ENCODE results near the gene MAPK9.

DNA sequence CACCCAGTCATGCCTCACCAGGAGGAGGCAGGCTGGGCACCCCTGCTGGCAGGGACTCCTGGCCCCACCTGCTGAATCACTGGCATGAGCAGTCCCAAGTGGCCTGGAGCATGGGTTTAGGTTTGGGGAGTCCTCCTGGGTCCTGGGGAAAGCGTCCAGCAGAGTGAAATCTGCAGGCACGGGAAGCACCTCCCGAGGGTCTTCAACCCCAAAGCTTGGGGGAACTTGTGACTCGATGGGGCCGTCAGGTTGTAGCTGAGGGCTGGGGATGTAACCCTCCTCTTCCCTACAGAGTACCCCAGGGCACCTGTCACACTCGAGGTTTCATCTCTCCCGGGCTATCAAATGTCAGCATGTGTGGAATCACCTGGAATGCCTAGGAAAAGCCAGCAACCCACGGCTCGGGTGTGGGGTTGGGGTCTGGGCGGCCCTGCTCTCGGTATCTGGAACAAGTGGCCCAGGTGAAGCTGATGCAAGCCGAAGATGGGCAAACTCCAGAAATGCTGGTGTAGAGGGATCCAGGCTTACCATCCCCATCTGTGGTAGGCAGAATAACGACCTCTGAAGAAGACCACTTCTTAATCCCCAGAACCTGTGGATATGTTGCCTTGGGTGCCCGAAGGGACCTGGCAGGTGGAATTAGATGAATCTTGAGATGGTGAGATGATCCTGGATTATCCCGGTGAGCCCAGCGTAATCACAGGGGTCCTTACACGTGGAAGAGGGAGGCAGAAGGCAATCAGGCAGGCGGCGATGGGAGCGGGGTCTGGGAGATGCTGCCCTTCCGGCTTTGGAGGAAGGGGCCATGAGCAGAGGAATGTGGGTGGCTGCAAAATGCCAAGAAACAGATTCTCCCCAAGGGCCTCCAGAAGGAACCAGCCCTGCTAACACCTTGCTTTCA, 76.8 kb downstream of the MAPK9 start:
- no peak for TF ChIP-seq POLR2A (IDR thresholded peaks at IDR 0.05; ENCODE audit: low read length)
- no peak for TF ChIP-seq GATA1 (IDR thresholded peaks at IDR 0.05; ENCODE audit: low read depth, low read length)

Data from erythroblast (primary cell).